ENCODE measurements around the gene TBC1D3B. TPM values are rescaled to one million over a fixed set of nuclear protein-coding genes. Genes with fewer than 3 reads are reported as not detected.
"Not testable (repeated sequence)": the region's sequence is repeated elsewhere in the genome, so short reads cannot be mapped to it uniquely, and the experiment has no call there.

The TBC1D3B gene
- polyA plus RNA-seq, 2 of the 4 experiments (the other 2 are of a cell fraction), result 1.5 to 5.6 TPM

DNA sequence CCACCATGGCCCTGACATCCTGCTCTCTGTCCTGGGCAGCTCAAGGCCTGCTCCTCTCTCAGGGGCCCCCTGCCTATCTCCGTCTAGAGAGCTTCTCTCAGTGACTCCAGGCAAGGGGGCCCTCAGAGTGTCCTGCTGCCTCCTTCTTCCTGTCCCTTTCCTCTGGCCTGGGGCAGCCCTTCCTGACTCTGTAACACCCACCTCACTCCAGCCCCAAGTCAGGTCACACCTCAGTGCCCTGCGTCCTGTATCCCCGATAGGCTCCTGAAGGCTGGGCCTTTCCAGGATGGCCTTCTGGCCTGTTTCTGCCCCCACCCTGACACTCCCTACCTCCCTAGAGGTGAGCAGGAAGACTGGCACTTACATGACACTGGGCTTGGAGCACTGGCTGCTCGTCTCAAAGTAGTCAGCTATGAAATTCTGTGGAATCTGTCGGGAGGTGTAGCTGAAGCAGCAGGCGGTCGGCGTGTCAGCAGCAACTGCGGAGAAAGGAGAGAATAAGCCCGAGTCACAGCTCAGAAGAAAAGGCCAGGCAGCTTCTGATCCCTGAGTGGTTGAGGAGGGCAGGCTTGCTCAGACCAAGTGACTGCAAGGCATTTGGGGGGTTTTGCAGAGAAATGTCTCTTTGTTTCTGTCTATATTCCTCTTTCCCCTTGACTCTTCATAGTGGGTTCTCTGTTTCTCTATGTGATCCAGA lies 19.1 kb upstream of the TBC1D3B start:
- H3K4me1 ChIP-seq, result peaks cover 10% of the 10 kb centered on the region; the same call in 2 of the 3 replicates
- CTCF ChIA-PET, result interaction anchor here (0.5 to 1.2 kb wide), 2 partner anchors 47 to 544 kb away, joined by 3 to 4 read pairs; no protein-coding TSS in a partner anchor
- TF ChIP-seq, protein P1, sequence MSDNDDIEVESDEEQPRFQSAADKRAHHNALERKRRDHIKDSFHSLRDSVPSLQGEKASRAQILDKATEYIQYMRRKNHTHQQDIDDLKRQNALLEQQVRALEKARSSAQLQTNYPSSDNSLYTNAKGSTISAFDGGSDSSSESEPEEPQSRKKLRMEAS (IDR thresholded peaks at IDR 0.05), result no peak
- FAIRE-seq, result no peak
- H3K27ac ChIP-seq, result no peak overlapping the region
- H3K4me3 ChIP-seq, result no peak overlapping the region
- ATAC-seq, result no peak; a peak in 1 of 6 replicates
- no peaks in the 10 kb centered on the region for H3K9me3 ChIP-seq
- POLR2A ChIA-PET, result no interaction called here
- no peak overlapping the region for H3K4me2 ChIP-seq
- DNase-seq (ENCODE audit: low read depth in 1 of 2, low spot score in 1 of 2), result no peak
- 84% methylated on average over 10 of the region's 10 CpGs for WGBS (ENCODE audit: missing lambda C conversion rate)

DNA sequence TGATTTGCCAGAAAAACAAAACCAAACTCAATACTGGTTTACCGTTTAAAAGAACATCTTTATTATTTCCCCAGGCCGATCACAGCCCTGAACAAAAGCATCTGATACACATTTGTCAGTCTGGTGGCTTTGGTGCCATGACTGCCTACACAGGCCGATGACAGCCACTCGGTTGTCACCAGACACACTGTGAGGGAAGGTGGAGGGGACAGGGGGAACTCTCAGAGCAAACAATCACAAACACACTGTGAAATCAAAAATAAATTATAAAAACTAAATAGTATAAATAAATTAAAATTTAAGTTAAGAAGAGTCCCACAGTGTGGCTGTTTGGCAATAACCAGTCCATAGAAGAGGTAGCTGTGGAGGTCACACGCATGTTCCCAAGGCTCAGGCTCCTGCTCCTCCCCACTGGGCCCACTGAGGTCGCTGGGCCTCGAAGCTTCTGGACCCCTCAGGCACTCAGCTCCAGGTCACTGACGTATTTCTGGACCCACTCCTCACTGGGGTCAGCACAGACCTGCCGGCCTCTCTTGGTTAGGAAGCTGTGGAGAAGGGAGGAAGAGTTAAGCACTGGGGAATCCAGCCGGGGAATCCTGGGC lies 18.5 kb upstream of the TBC1D3B start:
- WGBS (ENCODE audit: missing lambda C conversion rate), result 49% methylated on average over 10 of the region's 10 CpGs
- H3K4me2 ChIP-seq; POLR2A ChIA-PET; FAIRE-seq; H3K9me3 ChIP-seq; ATAC-seq; DNase-seq (ENCODE audit: low read depth in 1 of 2, low spot score in 1 of 2); H3K27ac ChIP-seq; H3K4me3 ChIP-seq: not testable (repeated sequence)
- CTCF ChIA-PET, result interaction anchor here (0.5 to 1.2 kb wide), 2 partner anchors 46 to 544 kb away, joined by 3 to 4 read pairs; no protein-coding TSS in a partner anchor
- H3K4me1 ChIP-seq, result peaks cover 10% of the 10 kb centered on the region; the same call in 2 of the 3 replicates

DNA sequence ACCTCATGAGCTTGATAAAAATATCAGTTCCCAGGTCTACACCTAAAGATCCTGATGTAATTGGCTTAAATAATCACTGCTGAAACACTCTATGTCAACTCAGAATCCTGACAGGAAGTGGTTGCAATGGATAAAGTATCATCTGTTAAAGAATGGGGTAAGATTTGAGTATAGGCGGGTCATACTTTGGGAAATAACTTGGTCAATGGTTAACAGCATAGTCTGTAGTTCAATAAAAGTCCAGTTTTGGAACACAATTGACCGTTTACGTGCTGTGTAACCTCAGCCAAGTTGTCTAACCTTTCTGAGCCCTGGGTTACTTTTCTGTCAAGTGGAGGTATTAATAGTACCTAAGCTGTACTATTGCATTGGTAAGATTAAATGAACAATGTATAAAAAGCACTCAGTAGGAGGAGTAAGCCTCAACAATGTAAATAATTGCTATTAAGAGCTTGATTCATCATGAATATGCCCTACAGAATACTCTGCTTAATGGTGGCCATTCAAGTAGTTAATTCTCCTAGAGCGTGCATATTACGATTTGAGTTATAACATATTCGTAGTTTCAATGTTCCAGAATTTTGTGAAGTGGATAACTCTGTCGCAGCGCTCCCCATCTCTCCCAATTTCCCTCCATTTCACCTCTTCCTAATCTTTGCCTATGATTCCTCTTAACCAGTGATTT lies 17.9 kb upstream of the TBC1D3B start:
- CTCF ChIA-PET, result interaction anchor here (1.2 kb wide), 1 partner anchor 46 kb away, joined by 4 read pairs; no protein-coding TSS in a partner anchor
- H3K4me2 ChIP-seq; H3K4me3 ChIP-seq; H3K9me3 ChIP-seq; DNase-seq (ENCODE audit: low read depth in 1 of 2, low spot score in 1 of 2); POLR2A ChIA-PET; H3K27ac ChIP-seq; ATAC-seq; FAIRE-seq: not testable (repeated sequence)
- H3K4me1 ChIP-seq, result peaks cover 10% of the 10 kb centered on the region; the same call in 2 of the 3 replicates
- WGBS (ENCODE audit: missing lambda C conversion rate), result 87% methylated on average over 6 of the region's 8 CpGs

DNA sequence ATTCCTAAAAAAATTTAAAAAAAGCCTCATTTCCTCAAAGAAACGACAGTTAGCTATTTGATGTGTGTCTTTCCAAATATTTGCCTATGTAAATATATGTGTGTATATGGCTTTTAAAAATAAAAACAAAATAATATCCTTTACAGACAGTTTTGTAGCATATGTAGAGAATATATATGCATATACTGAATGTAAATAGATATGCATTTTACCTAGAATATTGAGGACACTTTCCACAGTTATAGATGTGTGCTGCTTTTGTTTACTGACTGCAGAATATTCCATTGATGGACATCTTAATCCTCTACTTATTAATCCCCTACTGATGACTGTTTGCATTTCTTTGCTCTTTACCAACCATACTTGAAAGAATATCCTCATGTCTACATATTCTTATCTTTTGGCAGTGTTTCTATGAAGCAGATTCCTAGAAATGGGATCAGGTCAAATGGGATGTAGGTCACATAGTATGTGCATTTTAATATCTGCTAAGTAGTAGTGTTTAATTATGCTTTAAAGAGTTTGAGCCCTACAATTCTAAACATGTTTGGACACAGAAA lies 16.9 kb upstream of the TBC1D3B start:
- DNase-seq (ENCODE audit: low read depth in 1 of 2, low spot score in 1 of 2) (no peak), ATAC-seq (no peak), FAIRE-seq (no peak)
- Histone ChIP-seq H3K9me3 (no peaks in the 10 kb centered on the region), H3K27ac (no peak overlapping the region), H3K4me2 (no peak overlapping the region), H3K4me3 (no peak overlapping the region), H3K4me1 (peaks cover 10% of the 10 kb centered on the region; the same call in 2 of the 3 replicates)
- ChIA-PET POLR2A (interaction anchor here (1.0 kb wide), 1 partner anchor 10 kb away, joined by 3 read pairs; no protein-coding TSS in a partner anchor), CTCF (interaction anchor here (0.6 to 1.3 kb wide), 2 partner anchors 44 to 229 kb away, joined by 3 to 5 read pairs; no protein-coding TSS in a partner anchor)
- TF ChIP-seq CHD2 (IDR thresholded peaks at IDR 0.05; ENCODE audit: low read length, partially characterized antibody), result no peak
- no peak for TF ChIP-seq RCOR1 (IDR thresholded peaks at IDR 0.05; ENCODE audit: low read depth, low read length)
- no peak for TF ChIP-seq CEBPB (IDR thresholded peaks at IDR 0.05)
- TF ChIP-seq, protein P2, sequence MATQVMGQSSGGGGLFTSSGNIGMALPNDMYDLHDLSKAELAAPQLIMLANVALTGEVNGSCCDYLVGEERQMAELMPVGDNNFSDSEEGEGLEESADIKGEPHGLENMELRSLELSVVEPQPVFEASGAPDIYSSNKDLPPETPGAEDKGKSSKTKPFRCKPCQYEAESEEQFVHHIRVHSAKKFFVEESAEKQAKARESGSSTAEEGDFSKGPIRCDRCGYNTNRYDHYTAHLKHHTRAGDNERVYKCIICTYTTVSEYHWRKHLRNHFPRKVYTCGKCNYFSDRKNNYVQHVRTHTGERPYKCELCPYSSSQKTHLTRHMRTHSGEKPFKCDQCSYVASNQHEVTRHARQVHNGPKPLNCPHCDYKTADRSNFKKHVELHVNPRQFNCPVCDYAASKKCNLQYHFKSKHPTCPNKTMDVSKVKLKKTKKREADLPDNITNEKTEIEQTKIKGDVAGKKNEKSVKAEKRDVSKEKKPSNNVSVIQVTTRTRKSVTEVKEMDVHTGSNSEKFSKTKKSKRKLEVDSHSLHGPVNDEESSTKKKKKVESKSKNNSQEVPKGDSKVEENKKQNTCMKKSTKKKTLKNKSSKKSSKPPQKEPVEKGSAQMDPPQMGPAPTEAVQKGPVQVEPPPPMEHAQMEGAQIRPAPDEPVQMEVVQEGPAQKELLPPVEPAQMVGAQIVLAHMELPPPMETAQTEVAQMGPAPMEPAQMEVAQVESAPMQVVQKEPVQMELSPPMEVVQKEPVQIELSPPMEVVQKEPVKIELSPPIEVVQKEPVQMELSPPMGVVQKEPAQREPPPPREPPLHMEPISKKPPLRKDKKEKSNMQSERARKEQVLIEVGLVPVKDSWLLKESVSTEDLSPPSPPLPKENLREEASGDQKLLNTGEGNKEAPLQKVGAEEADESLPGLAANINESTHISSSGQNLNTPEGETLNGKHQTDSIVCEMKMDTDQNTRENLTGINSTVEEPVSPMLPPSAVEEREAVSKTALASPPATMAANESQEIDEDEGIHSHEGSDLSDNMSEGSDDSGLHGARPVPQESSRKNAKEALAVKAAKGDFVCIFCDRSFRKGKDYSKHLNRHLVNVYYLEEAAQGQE (IDR thresholded peaks at IDR 0.05), result no peak
- TF ChIP-seq JUNB (IDR thresholded peaks at IDR 0.05), result no peak
- TF ChIP-seq FOSL2 (IDR thresholded peaks at IDR 0.05), result no peak
- no peak for TF ChIP-seq FOSL2 (CRISPR knock-in tag; IDR thresholded peaks at IDR 0.05)
- no peak for TF ChIP-seq CHD4 (IDR thresholded peaks at IDR 0.05; ENCODE audit: borderline replicate concordance)
- TF ChIP-seq ZSCAN20 (CRISPR knock-in tag; IDR thresholded peaks at IDR 0.05), result no peak
- TF ChIP-seq, protein P3, sequence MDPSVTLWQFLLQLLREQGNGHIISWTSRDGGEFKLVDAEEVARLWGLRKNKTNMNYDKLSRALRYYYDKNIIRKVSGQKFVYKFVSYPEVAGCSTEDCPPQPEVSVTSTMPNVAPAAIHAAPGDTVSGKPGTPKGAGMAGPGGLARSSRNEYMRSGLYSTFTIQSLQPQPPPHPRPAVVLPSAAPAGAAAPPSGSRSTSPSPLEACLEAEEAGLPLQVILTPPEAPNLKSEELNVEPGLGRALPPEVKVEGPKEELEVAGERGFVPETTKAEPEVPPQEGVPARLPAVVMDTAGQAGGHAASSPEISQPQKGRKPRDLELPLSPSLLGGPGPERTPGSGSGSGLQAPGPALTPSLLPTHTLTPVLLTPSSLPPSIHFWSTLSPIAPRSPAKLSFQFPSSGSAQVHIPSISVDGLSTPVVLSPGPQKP (IDR thresholded peaks at IDR 0.05; ENCODE audit: low read depth, low read length), result no peak
- TF ChIP-seq, protein P4, sequence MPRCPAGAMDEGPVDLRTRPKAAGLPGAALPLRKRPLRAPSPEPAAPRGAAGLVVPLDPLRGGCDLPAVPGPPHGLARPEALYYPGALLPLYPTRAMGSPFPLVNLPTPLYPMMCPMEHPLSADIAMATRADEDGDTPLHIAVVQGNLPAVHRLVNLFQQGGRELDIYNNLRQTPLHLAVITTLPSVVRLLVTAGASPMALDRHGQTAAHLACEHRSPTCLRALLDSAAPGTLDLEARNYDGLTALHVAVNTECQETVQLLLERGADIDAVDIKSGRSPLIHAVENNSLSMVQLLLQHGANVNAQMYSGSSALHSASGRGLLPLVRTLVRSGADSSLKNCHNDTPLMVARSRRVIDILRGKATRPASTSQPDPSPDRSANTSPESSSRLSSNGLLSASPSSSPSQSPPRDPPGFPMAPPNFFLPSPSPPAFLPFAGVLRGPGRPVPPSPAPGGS (IDR thresholded peaks at IDR 0.05), result no peak
- no peak for TF ChIP-seq RARB (CRISPR knock-in tag; IDR thresholded peaks at IDR 0.05)
- no peak for TF ChIP-seq KDM1A (IDR thresholded peaks at IDR 0.05; ENCODE audit: low read depth)
- no peak for TF ChIP-seq HOXA7 (CRISPR knock-in tag; IDR thresholded peaks at IDR 0.05)
- TF ChIP-seq CBX8 (IDR thresholded peaks at IDR 0.05), result no peak
- no peak for TF ChIP-seq JUN (IDR thresholded peaks at IDR 0.05)
- no peak for TF ChIP-seq POLR2A (IDR thresholded peaks at IDR 0.05; ENCODE audit: low read length)
- no peak for TF ChIP-seq NPAS2 (CRISPR knock-in tag; IDR thresholded peaks at IDR 0.05; ENCODE audit: borderline replicate concordance)
- TF ChIP-seq NFE2L2 (conservative IDR thresholded peaks at IDR 0.05; ENCODE audit: low read length), result no peak
- WGBS (ENCODE audit: missing lambda C conversion rate), result 18% methylated on average over 1 of the region's 1 CpG

All from A549 (cell line).